ENCODE data around the gene FFAR2.

DNA sequence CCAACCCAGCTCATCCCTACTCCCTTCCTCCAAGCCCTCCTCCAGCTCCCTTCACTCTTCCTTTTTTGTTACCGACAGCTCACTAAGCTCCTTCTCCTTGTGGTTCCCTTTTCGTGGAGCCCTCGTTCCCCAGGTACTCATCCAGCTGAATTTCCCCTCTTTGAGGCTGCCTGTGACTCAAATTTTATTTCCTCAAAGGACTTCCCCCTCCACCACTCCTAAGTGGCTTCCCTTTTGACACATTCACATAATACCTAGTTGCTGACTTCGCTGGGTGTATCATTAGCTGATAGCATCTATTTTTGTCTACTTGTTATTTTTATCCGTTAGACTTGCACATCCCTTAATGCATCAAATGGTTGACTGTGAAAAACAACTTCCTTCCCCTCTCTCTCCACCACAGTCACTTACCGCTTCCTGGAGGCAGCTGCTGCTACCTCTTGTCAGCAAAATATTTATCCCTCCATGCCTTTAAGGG lies 14.5 kb downstream of the FFAR2 start:
- TF ChIP-seq CTCF (IDR thresholded peaks at IDR 0.05), result peak in 1 of 6 experiments; percentile 12
- TF ChIP-seq POLR2A (IDR thresholded peaks at IDR 0.05), result no peak

Data from Peyer's patch (tissue), 4 donors.